ENCODE measurements around the gene OPA1.

The OPA1 gene

DNA sequence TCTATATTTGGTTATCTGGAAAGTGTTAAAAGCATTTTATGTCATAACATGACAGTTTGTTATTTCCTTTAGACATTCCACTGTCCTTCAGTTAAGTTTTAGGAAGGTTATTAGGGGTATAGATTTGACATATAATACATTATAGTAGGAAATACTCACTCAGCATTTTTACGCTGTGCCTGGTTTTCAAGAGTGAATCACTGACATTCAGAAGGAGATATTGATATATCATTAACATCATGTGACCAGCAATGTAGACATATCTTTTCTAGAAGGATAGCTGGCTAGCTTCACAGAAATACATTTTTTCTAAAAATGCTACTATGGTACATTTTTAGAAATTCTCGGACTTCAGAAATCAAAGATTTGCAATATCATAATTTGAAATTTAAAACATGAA is 57.6 kb downstream of the OPA1 start:
- H3K4me3 ChIP-seq: no peak overlapping the region
- no peak overlapping the region for H3K27ac ChIP-seq
- H3K36me3 ChIP-seq: peaks cover 31 to 67% (median 48%) of the 10 kb centered on the region in 3 donors
- H3K4me1 ChIP-seq: no peaks in the 10 kb centered on the region
- no peaks in the 10 kb centered on the region for H3K9me3 ChIP-seq
- DNase-seq: no peak
- TF ChIP-seq CTCF (IDR thresholded peaks at IDR 0.05): no peak
- intact Hi-C loops (cut with DNase I; ENCODE audit: low total_unique reads): no loop called here
- no peaks in the 10 kb centered on the region for H3K27me3 ChIP-seq

- Histone ChIP-seq H3K27ac (no peak overlapping the region), H3K4me3 (no peak overlapping the region), H3K27me3 (no peaks in the 10 kb centered on the region), H3K36me3 (peaks cover 33 to 74% (median 60%) of the 10 kb centered on the region in 3 donors), H3K9me3 (no peaks in the 10 kb centered on the region), H3K4me1 (no peaks in the 10 kb centered on the region)
- intact Hi-C loops (cut with DNase I; ENCODE audit: low total_unique reads): no loop called here
- no peak for DNase-seq
- no peak for TF ChIP-seq CTCF (IDR thresholded peaks at IDR 0.05)
These were observed 62.9 kb downstream of the OPA1 start for GRCh38 chr3:193655831-193656433.

DNA sequence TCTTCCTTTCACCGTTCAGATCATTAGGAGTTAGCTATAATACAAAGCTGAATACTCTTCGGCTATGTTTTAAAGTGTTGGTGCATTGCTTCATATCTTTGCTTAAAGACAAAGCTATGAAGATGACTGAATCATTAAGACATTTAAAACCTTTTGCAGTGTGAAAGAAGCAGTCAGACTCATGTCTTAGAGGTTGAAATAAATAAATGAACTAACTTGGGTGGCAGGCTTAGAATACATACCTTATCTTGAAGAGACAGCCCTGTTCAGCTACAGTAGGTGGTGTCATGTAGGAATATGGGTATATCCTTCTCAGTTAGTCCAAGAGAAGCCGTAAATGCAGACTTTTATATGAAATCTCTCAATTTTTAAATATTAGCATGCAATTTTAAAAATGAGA is 63.4 kb downstream of the OPA1 start:
- Histone ChIP-seq H3K27me3 (no peaks in the 10 kb centered on the region), H3K9me3 (no peaks in the 10 kb centered on the region), H3K36me3 (peaks cover 38 to 79% (median 66%) of the 10 kb centered on the region in 3 donors), H3K4me1 (no peaks in the 10 kb centered on the region), H3K4me3 (no peak overlapping the region), H3K27ac (no peak overlapping the region)
- no peak for DNase-seq
- TF ChIP-seq CTCF (IDR thresholded peaks at IDR 0.05): no peak
- intact Hi-C loops (cut with DNase I; ENCODE audit: low total_unique reads): no loop called here

DNA sequence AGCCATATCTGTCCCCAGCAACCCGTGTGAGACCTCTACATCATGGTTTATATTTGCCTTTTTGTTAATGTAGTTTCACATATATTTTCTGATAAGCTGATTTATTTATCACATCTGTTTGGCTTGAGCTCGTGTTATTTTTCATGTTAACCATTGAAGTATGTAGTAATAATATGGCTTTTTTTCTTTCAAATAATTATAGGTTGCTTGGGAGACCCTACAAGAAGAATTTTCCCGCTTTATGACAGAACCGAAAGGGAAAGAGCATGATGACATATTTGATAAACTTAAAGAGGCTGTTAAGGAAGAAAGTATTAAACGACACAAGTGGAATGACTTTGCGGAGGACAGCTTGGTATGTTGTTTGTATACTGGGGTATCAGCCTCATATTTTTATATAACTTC is 63.9 kb downstream of the OPA1 start:
- DNase-seq: no peak
- Histone ChIP-seq H3K9me3 (no peaks in the 10 kb centered on the region), H3K4me3 (no peak overlapping the region), H3K4me1 (no peaks in the 10 kb centered on the region), H3K27me3 (no peaks in the 10 kb centered on the region), H3K27ac (no peak overlapping the region), H3K36me3 (peaks cover 40 to 81% (median 69%) of the 10 kb centered on the region in 3 donors)
- no peak for TF ChIP-seq CTCF (IDR thresholded peaks at IDR 0.05)
- intact Hi-C loops (cut with DNase I; ENCODE audit: low total_unique reads): no loop called here

GRCh38 chr3:193660171-193660570 is 67.2 kb downstream of the OPA1 start:
- no peak for TF ChIP-seq CTCF (IDR thresholded peaks at IDR 0.05)
- no peak for DNase-seq
- Histone ChIP-seq H3K27ac (no peak overlapping the region), H3K27me3 (no peaks in the 10 kb centered on the region), H3K36me3 (peaks cover 48 to 84% (median 68%) of the 10 kb centered on the region in 3 donors), H3K9me3 (no peaks in the 10 kb centered on the region), H3K4me1 (no peaks in the 10 kb centered on the region), H3K4me3 (no peak overlapping the region)
- intact Hi-C loops (cut with DNase I; ENCODE audit: low total_unique reads): loop anchor here (10.0 kb wide), 1 partner anchor 655 kb away; no protein-coding TSS in a partner anchor
